ENCODE data around the gene MGAT5. TPM values are rescaled to one million over a fixed set of nuclear protein-coding genes. Genes with fewer than 3 reads are reported as not detected.

MGAT5 gene
- total and polyA plus RNA-seq, 7 donors: 1.1 to 7.0 (median 2.1) TPM

- Histone ChIP-seq H3K27me3 (ENCODE audit: insufficient read depth in 3 of 3, low read length in 2 of 3) (peaks cover 0 to 1% (median 0%) of the 10 kb centered on the region in 3 donors), H3K27ac (no peak overlapping the region), H3K36me3 (ENCODE audit: insufficient read depth in 1 of 2, low read depth in 1 of 2) (no peaks in the 10 kb centered on the region), H3K4me1 (no peaks in the 10 kb centered on the region), H3K4me3 (no peak overlapping the region), H3K9me3 (no peaks in the 10 kb centered on the region)
- 90 to 97% (median 96%) methylated on average over 2 of the region's 2 CpGs for WGBS, 3 donors
- no peak for TF ChIP-seq CTCF (IDR thresholded peaks at IDR 0.05)
- no peak for DNase-seq
- ATAC-seq: no peak
- intact Hi-C loops (cut with DNase I): no loop called here
Measured at GRCh38 chr2:134431838-134432434, 178.1 kb downstream of the MGAT5 start.

GRCh38 chr2:134432435-134432883, 178.6 kb downstream of the MGAT5 start:
- intact Hi-C loops (cut with DNase I): no loop called here
- Histone ChIP-seq H3K27me3 (ENCODE audit: insufficient read depth in 3 of 3, low read length in 2 of 3) (peaks cover 0 to 1% (median 0%) of the 10 kb centered on the region in 3 donors), H3K9me3 (no peaks in the 10 kb centered on the region), H3K27ac (no peak overlapping the region), H3K36me3 (ENCODE audit: insufficient read depth in 1 of 2, low read depth in 1 of 2) (no peaks in the 10 kb centered on the region), H3K4me1 (no peaks in the 10 kb centered on the region), H3K4me3 (no peak overlapping the region)
- ATAC-seq (no peak), DNase-seq (no peak)
- TF ChIP-seq CTCF (IDR thresholded peaks at IDR 0.05): no peak
- WGBS, 3 donors: 97 to 98% (median 97%) methylated on average over 3 of the region's 3 CpGs

- WGBS, 3 donors: 86 to 89% (median 86%) methylated on average over 7 of the region's 7 CpGs
- no peak overlapping the region for H3K27ac ChIP-seq
- no peak for ATAC-seq
- no peak for TF ChIP-seq CTCF (IDR thresholded peaks at IDR 0.05)
- H3K9me3 ChIP-seq: no peaks in the 10 kb centered on the region
- no peak overlapping the region for H3K4me3 ChIP-seq
- peaks cover 0 to 1% (median 0%) of the 10 kb centered on the region in 3 donors for H3K27me3 ChIP-seq (ENCODE audit: insufficient read depth in 3 of 3, low read length in 2 of 3)
- DNase-seq: no peak
- intact Hi-C loops (cut with DNase I): no loop called here
- no peaks in the 10 kb centered on the region for H3K36me3 ChIP-seq (ENCODE audit: insufficient read depth in 1 of 2, low read depth in 1 of 2)
- no peaks in the 10 kb centered on the region for H3K4me1 ChIP-seq
Measured at GRCh38 chr2:134433469-134433868, 179.6 kb downstream of the MGAT5 start.

- no peak for TF ChIP-seq CTCF (IDR thresholded peaks at IDR 0.05)
- Histone ChIP-seq H3K36me3 (ENCODE audit: insufficient read depth in 1 of 2, low read depth in 1 of 2) (no peaks in the 10 kb centered on the region), H3K4me1 (no peaks in the 10 kb centered on the region), H3K9me3 (no peaks in the 10 kb centered on the region), H3K4me3 (no peak overlapping the region), H3K27ac (no peak overlapping the region), H3K27me3 (ENCODE audit: insufficient read depth in 3 of 3, low read length in 2 of 3) (peaks cover 0 to 1% (median 0%) of the 10 kb centered on the region in 3 donors)
- intact Hi-C loops (cut with DNase I): no loop called here
- ATAC-seq: no peak
- no peak for DNase-seq
- WGBS, 3 donors: 95 to 96% (median 95%) methylated on average over 6 of the region's 6 CpGs
Measured at GRCh38 chr2:134433979-134434378, 180.1 kb downstream of the MGAT5 start.

GRCh38 chr2:134435505-134435904, 181.6 kb downstream of the MGAT5 start:
- Histone ChIP-seq H3K27me3 (ENCODE audit: insufficient read depth in 3 of 3, low read length in 2 of 3) (peaks cover 0 to 1% (median 0%) of the 10 kb centered on the region in 3 donors), H3K4me1 (no peaks in the 10 kb centered on the region), H3K9me3 (no peaks in the 10 kb centered on the region), H3K4me3 (no peak overlapping the region), H3K36me3 (ENCODE audit: insufficient read depth in 1 of 2, low read depth in 1 of 2) (no peaks in the 10 kb centered on the region), H3K27ac (no peak overlapping the region)
- intact Hi-C loops (cut with DNase I): no loop called here
- ATAC-seq (no peak), DNase-seq (no peak)
- no peak for TF ChIP-seq CTCF (IDR thresholded peaks at IDR 0.05)
- 90 to 97% (median 92%) methylated on average over 4 of the region's 4 CpGs for WGBS, 3 donors

Measured in psoas muscle (tissue), 8 donors.